ENCODE results near the gene ZNF24. TPM values are rescaled to one million over a fixed set of nuclear protein-coding genes. Genes with fewer than 3 reads are reported as not detected.

Gene ZNF24
- total RNA-seq, 1 experiment from 2014 or later: 56.9 TPM

GRCh38 chr18:35296060-35296459 lies 48.2 kb downstream of the ZNF24 start:
- ChIA-PET CTCF (no interaction called here), POLR2A (no interaction called here)
- DNase-seq (ENCODE audit: low spot score) (no peak), ATAC-seq (no peak)
- peaks cover 31% of the 10 kb centered on the region for H3K36me3 Mint-ChIP-seq
- no peak for TF ChIP-seq FOXK1 (CRISPR knock-in tag; IDR thresholded peaks at IDR 0.05)
- TF ChIP-seq ATF6 (CRISPR knock-in tag; IDR thresholded peaks at IDR 0.05): no peak
- no peak for TF ChIP-seq ATF1 (CRISPR knock-in tag; IDR thresholded peaks at IDR 0.05)
- no peak for TF ChIP-seq ZNF219 (CRISPR knock-in tag; IDR thresholded peaks at IDR 0.05; ENCODE audit: borderline replicate concordance)
- no peak for TF ChIP-seq GABPB1 (CRISPR knock-in tag; IDR thresholded peaks at IDR 0.05)
- TF ChIP-seq HMGA2 (CRISPR knock-in tag; IDR thresholded peaks at IDR 0.05): no peak
- no peak for TF ChIP-seq CREB1 (CRISPR knock-in tag; IDR thresholded peaks at IDR 0.05)
- no peak for TF ChIP-seq PRDM15 (CRISPR knock-in tag; IDR thresholded peaks at IDR 0.05)
- TF ChIP-seq ZNF317 (CRISPR knock-in tag; IDR thresholded peaks at IDR 0.05; ENCODE audit: borderline replicate concordance, low read depth): no peak
- TF ChIP-seq E2F4 (CRISPR knock-in tag; IDR thresholded peaks at IDR 0.05; ENCODE audit: borderline replicate concordance, low read depth): no peak
- no peak overlapping the region for H3K27ac Mint-ChIP-seq
- H3K9me3 Mint-ChIP-seq: peaks cover 12% of the 10 kb centered on the region
- no peak overlapping the region for H3K4me3 Mint-ChIP-seq
- H3K4me1 Mint-ChIP-seq: peaks cover 5% of the 10 kb centered on the region
- H3K27me3 Mint-ChIP-seq (ENCODE audit: low read depth): no peaks in the 10 kb centered on the region

- peaks cover 18% of the 10 kb centered on the region for H3K36me3 Mint-ChIP-seq
- ATAC-seq: no peak
- H3K4me1 Mint-ChIP-seq: peaks cover 12% of the 10 kb centered on the region
- H3K27me3 Mint-ChIP-seq (ENCODE audit: low read depth): no peaks in the 10 kb centered on the region
- 0 out of 2 replicates have a peak overlapping the region, but pooled peaks have one; percentile 9 for H3K27ac Mint-ChIP-seq
- H3K9me3 Mint-ChIP-seq: peaks cover 21% of the 10 kb centered on the region
- CTCF ChIA-PET: no interaction called here
- POLR2A ChIA-PET: no interaction called here
- peak overlapping the region; percentile 99 for H3K4me3 Mint-ChIP-seq
- DNase-seq (ENCODE audit: low spot score): no peak
- TF ChIP-seq NR3C1 (CRISPR knock-in tag; conservative IDR thresholded peaks at IDR 0.05; ENCODE audit: low read depth): no peak
- TF ChIP-seq PREB (CRISPR knock-in tag; IDR thresholded peaks at IDR 0.05; ENCODE audit: borderline replicate concordance): no peak
- TF ChIP-seq ATF2 (CRISPR knock-in tag; IDR thresholded peaks at IDR 0.05; ENCODE audit: borderline replicate concordance, low read depth): no peak
- TF ChIP-seq ZNF138 (CRISPR knock-in tag; conservative IDR thresholded peaks at IDR 0.05): no peak
- TF ChIP-seq TCF7 (CRISPR knock-in tag; IDR thresholded peaks at IDR 0.05; ENCODE audit: low read depth): no peak
- no peak for TF ChIP-seq TEAD4 (CRISPR knock-in tag; IDR thresholded peaks at IDR 0.05)
These were observed 53.1 kb downstream of the ZNF24 start for GRCh38 chr18:35291166-35291565.

All from WTC11 (cell line).